ENCODE data around the gene MN1. TPM values are rescaled to one million over a fixed set of nuclear protein-coding genes. Genes with fewer than 3 reads are reported as not detected.
A peak's percentile ranks its signal among the peaks of the same experiment; 100 is the strongest.

The MN1 gene
- total and polyA plus RNA-seq, 2 donors (not counting 1 experiment from before 2014, with no cell fraction given), result 0.02 to 0.12 TPM

GRCh38 chr22:27803841-27804415 is 2.4 kb upstream of the MN1 start:
- H3K9me3 Mint-ChIP-seq (ENCODE audit: insufficient read depth), result no peaks in the 10 kb centered on the region
- Histone ChIP-seq H3K36me3 (replicated peaks in 1 of 2; ENCODE audit: control extremely low read depth in 1 of 2, control insufficient read depth in 1 of 2, extremely low read depth in 1 of 2, insufficient read depth in 2 of 2, low read length in 1 of 2) (no peaks in the 10 kb centered on the region), H3K4me2 (replicated peaks; ENCODE audit: low read depth, low read length, poor library complexity, severe bottlenecking) (no peak overlapping the region), H3K27ac (ENCODE audit: low read length in 2 of 2) (no peak overlapping the region), H4K20me1 (ENCODE audit: control insufficient read depth, insufficient read depth, low read length, poor library complexity, severe bottlenecking) (no peaks in the 10 kb centered on the region), H3K9ac (ENCODE audit: low read length) (no peak overlapping the region), H3K27me3 (replicated peaks in 1 of 4; ENCODE audit: control extremely low read depth in 1 of 4, control insufficient read depth in 3 of 4, insufficient read depth in 4 of 4, low read length in 3 of 4) (peaks cover 0 to 40% (median 8%) of the 10 kb centered on the region in 4 experiments), H3K79me2 (ENCODE audit: control insufficient read depth, insufficient read depth, low read length) (no peaks in the 10 kb centered on the region), H3K9me3 (ENCODE audit: control extremely low read depth in 1 of 3, control insufficient read depth in 2 of 3, insufficient read depth in 1 of 3, low read length in 2 of 3) (no peaks in the 10 kb centered on the region), H2AFZ (ENCODE audit: insufficient read depth, low read depth, low read length, poor library complexity, severe bottlenecking) (no peak overlapping the region), H3K4me1 (ENCODE audit: control insufficient read depth in 2 of 2, insufficient read depth in 2 of 2, low read length in 2 of 2) (peaks cover 17 to 24% of the 10 kb centered on the region in 2 donors), H3K4me3 (ENCODE audit: control extremely low read depth in 1 of 5, extremely low read depth in 1 of 5, insufficient read depth in 1 of 5, low read depth in 2 of 5, low read length in 4 of 5) (no peak overlapping the region)
- intact Hi-C loops (cut with micrococcal nuclease), result no loop called here
- POLR2A ChIA-PET, result no interaction called here
- H3K4me1 Mint-ChIP-seq, result peaks cover 15% of the 10 kb centered on the region
- 42% methylated on average over 5 of the region's 11 CpGs for WGBS (ENCODE audit: insufficient coverage)
- no peak overlapping the region for H3K4me3 Mint-ChIP-seq
- H3K27ac Mint-ChIP-seq, result no peak overlapping the region
- CTCF ChIA-PET, result interaction anchor here (0.7 kb wide), 1 partner anchor 1103 kb away, joined by 3 read pairs; no protein-coding TSS in a partner anchor
- DNase-seq, result no peak
- no peak for TF ChIP-seq EZH2 (IDR thresholded peaks at IDR 0.05; ENCODE audit: borderline replicate concordance, insufficient read depth, low read depth, low read length, poor library complexity, severe bottlenecking)
- peaks cover 42% of the 10 kb centered on the region for H3K27me3 Mint-ChIP-seq
- no peak for ATAC-seq (ENCODE audit: low read depth)

DNA sequence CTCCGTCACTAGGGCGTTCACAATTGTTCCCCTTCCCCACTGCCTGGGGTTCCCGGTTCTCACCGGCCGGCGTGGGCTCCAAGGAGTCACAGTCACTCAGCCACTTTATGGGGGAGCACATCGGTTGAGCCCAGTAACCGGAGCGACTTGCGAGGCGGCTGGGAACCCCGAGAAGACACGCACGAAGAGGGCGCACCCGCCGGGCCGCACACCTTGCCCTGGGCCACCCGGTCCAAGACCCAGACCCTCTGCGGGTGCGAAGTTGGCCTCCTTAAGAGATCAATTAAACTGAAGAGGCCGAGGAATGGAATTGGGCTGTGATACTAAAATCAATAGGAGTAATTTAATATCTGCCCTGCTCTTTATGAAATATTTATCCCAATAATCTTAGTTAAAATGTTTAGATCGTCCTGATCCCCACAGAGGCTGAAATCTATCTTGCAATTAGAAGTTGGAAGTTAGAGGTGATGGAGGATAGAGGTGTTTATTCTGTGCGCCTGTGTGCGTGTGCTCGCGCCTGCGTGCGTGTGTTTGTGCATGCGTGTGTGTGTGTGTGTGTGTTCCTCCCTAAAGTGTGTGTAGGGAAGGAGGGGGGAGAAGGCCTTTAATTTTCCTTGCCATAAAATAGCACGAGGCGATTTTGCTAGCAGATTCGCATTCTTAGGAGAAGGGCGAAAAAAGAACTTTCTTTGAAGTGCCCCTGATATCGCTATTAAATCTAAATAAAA is 954 bp upstream of the MN1 start:
- peak overlapping the region; percentile 86 for H2AFZ ChIP-seq (ENCODE audit: insufficient read depth, low read depth, low read length, poor library complexity, severe bottlenecking)
- ChIA-PET CTCF (no interaction called here), POLR2A (no interaction called here)
- no peaks in the 10 kb centered on the region for H3K9me3 ChIP-seq (ENCODE audit: control extremely low read depth in 1 of 3, control insufficient read depth in 2 of 3, insufficient read depth in 1 of 3, low read length in 2 of 3)
- peak; percentile 35 for DNase-seq
- H3K4me3 ChIP-seq (ENCODE audit: control extremely low read depth in 1 of 5, extremely low read depth in 1 of 5, insufficient read depth in 1 of 5, low read depth in 2 of 5, low read length in 4 of 5), result peak overlapping the region; percentile 21 to 79 (median 56)
- peak overlapping the region; percentile 92 for H3K4me2 ChIP-seq (replicated peaks; ENCODE audit: low read depth, low read length, poor library complexity, severe bottlenecking)
- peak; percentile 6 for ATAC-seq (ENCODE audit: low read depth)
- H3K4me1 ChIP-seq (ENCODE audit: control insufficient read depth in 2 of 2, insufficient read depth in 2 of 2, low read length in 2 of 2), result peaks cover 17 to 24% of the 10 kb centered on the region in 2 donors
- H3K4me1 Mint-ChIP-seq, result peaks cover 15% of the 10 kb centered on the region
- peak overlapping the region; percentile 88 for H3K4me3 Mint-ChIP-seq
- peaks cover 37% of the 10 kb centered on the region for H3K27me3 Mint-ChIP-seq
- WGBS (ENCODE audit: insufficient coverage), result 14% methylated on average over 26 of the region's 35 CpGs
- H3K27ac Mint-ChIP-seq, result no peak overlapping the region
- H3K27me3 ChIP-seq (replicated peaks in 1 of 4; ENCODE audit: control extremely low read depth in 1 of 4, control insufficient read depth in 3 of 4, insufficient read depth in 4 of 4, low read length in 3 of 4), result peaks cover 0 to 37% (median 8%) of the 10 kb centered on the region in 4 experiments
- H3K27ac ChIP-seq (ENCODE audit: low read length in 2 of 2), result no peak overlapping the region
- no peaks in the 10 kb centered on the region for H3K9me3 Mint-ChIP-seq (ENCODE audit: insufficient read depth)
- H3K79me2 ChIP-seq (ENCODE audit: control insufficient read depth, insufficient read depth, low read length), result no peaks in the 10 kb centered on the region
- H3K36me3 ChIP-seq (replicated peaks in 1 of 2; ENCODE audit: control extremely low read depth in 1 of 2, control insufficient read depth in 1 of 2, extremely low read depth in 1 of 2, insufficient read depth in 2 of 2, low read length in 1 of 2), result no peaks in the 10 kb centered on the region
- intact Hi-C loops (cut with micrococcal nuclease), result no loop called here
- TF ChIP-seq CTCF (IDR thresholded peaks at IDR 0.05) (no peak), EZH2 (IDR thresholded peaks at IDR 0.05; ENCODE audit: borderline replicate concordance, insufficient read depth, low read depth, low read length, poor library complexity, severe bottlenecking) (no peak)
- no peaks in the 10 kb centered on the region for H4K20me1 ChIP-seq (ENCODE audit: control insufficient read depth, insufficient read depth, low read length, poor library complexity, severe bottlenecking)
- H3K9ac ChIP-seq (ENCODE audit: low read length), result peak overlapping the region; percentile 71
